CD14-positive monocyte (primary cell): ENCODE data around the gene NKX6-2. TPM values are rescaled to one million over a fixed set of nuclear protein-coding genes. Genes with fewer than 3 reads are reported as not detected.
A peak's percentile ranks its signal among the peaks of the same experiment; 100 is the strongest.
"Not testable (repeated sequence)": the region's sequence is repeated elsewhere in the genome, so short reads cannot be mapped to it uniquely, and the experiment has no call there.

ENCODE experiments used
- DNase-seq, 3 donors: peaks; one replicate each; pipeline ENCODE4 v3.0.0-alpha.2; 2011 to 2022
- H2AFZ ChIP-seq: 2 replicates; pipeline ENCODE4 v1.6.0; 2012; ENCODE audit warnings: mild to moderate bottlenecking, low read depth, low read length, inconsistent platforms; ENCODE audit not compliant: insufficient read depth, poor library complexity, severe bottlenecking
- H3K27ac ChIP-seq, 2 donors: 1 replicate in 1 of 2; 2 replicates in 1 of 2; pipeline ENCODE4 v1.5.1; 2012 to 2013; ENCODE audit warnings: low read length in 2 of 2, control low read depth in 1 of 2, inconsistent platforms in 1 of 2, low read depth in 1 of 2, mild to moderate bottlenecking in 1 of 2
- H3K27me3 ChIP-seq, 2 donors: one replicate each; pipeline versions ENCODE4 v1.6.0 to v1.6.1; 2011 to 2013; ENCODE audit warnings: low read length in 2 of 2; ENCODE audit not compliant: control insufficient read depth in 2 of 2, insufficient read depth in 2 of 2
- H3K36me3 ChIP-seq, 2 donors: replicated peaks in 1 of 2; 1 replicate in 1 of 2; 2 replicates in 1 of 2; pipeline versions ENCODE4 v1.5.1 to v1.6.1; 2012 to 2013; ENCODE audit warnings: low read length in 2 of 2, control low read depth in 1 of 2, inconsistent platforms in 1 of 2, mild to moderate bottlenecking in 1 of 2; ENCODE audit not compliant: insufficient read depth in 2 of 2, control insufficient read depth in 1 of 2
- H3K4me1 ChIP-seq, 2 donors: 1 replicate in 1 of 2; 2 replicates in 1 of 2; pipeline versions ENCODE4 v1.5.1 to v1.6.1; 2012 to 2013; ENCODE audit warnings: low read length in 2 of 2, control low read depth in 1 of 2, inconsistent platforms in 1 of 2, mild to moderate bottlenecking in 1 of 2, moderate library complexity in 1 of 2; ENCODE audit not compliant: insufficient read depth in 2 of 2, control insufficient read depth in 1 of 2
- H3K4me2 ChIP-seq: replicated peaks from 2 replicates; pipeline ENCODE3; 2012; ENCODE audit warnings: low read length, moderate library complexity, mild to moderate bottlenecking; ENCODE audit not compliant: poor library complexity, severe bottlenecking; ENCODE audit errors: extremely low read depth
- H3K4me3 ChIP-seq, 3 experiments: fragments of 200-600 bp in 1 of 3; sonication (generic) in 1 of 3; replicated peaks in 1 of 3; 1 replicate in 2 of 3; 2 replicates in 1 of 3; pipeline ENCODE4 v1.5.1; 2011 to 2013; ENCODE audit warnings: low read length in 3 of 3, mild to moderate bottlenecking in 3 of 3, control low read depth in 2 of 3, low read depth in 2 of 3, inconsistent platforms in 1 of 3, moderate library complexity in 1 of 3
- H3K79me2 ChIP-seq: 2 replicates; pipeline ENCODE4 v1.6.0; 2012; ENCODE audit warnings: mild to moderate bottlenecking, control low read depth, inconsistent platforms, low read length, moderate library complexity; ENCODE audit not compliant: insufficient read depth
- H3K9ac ChIP-seq: 2 replicates; pipeline ENCODE4 v1.6.0; 2017; ENCODE audit warnings: low read length, mild to moderate bottlenecking; ENCODE audit not compliant: insufficient read depth, poor library complexity, severe bottlenecking
- H3K9me3 ChIP-seq, 2 donors: replicated peaks in 1 of 2; 1 replicate in 1 of 2; 2 replicates in 1 of 2; pipeline versions ENCODE4 v1.5.1 to v1.6.1; 2012 to 2013; ENCODE audit warnings: low read length in 2 of 2, control low read depth in 1 of 2; ENCODE audit not compliant: control insufficient read depth in 1 of 2, insufficient read depth in 1 of 2
- H4K20me1 ChIP-seq: 2 replicates; pipeline ENCODE4 v1.6.0; 2012; ENCODE audit warnings: mild to moderate bottlenecking, low read length, control low read depth, moderate library complexity; ENCODE audit not compliant: insufficient read depth
- H3K27ac Mint-ChIP-seq, 7 donors: one replicate each; pipeline ENCODE4 v1.8.0; 2020; ENCODE audit warnings: mild to moderate bottlenecking in 7 of 7, mixed read lengths in 7 of 7, moderate library complexity in 6 of 7, inconsistent platforms in 2 of 7
- H3K27me3 Mint-ChIP-seq, 3 donors: one replicate each; pipeline ENCODE4 v1.8.0; 2021 to 2022; ENCODE audit warnings: low read depth in 3 of 3, mild to moderate bottlenecking in 3 of 3, mixed read lengths in 3 of 3, moderate library complexity in 3 of 3, inconsistent platforms in 1 of 3
- H3K36me3 Mint-ChIP-seq, 2 donors: one replicate each; pipeline ENCODE4 v1.8.0; 2020; ENCODE audit warnings: mixed read lengths in 2 of 2, inconsistent platforms in 1 of 2, mild to moderate bottlenecking in 1 of 2
- H3K4me1 Mint-ChIP-seq: one replicate; pipeline ENCODE4 v1.8.0; 2020; ENCODE audit warnings: mild to moderate bottlenecking, mixed read lengths
- H3K4me3 Mint-ChIP-seq, 2 donors: one replicate each; pipeline ENCODE4 v1.8.0; 2020; ENCODE audit warnings: mild to moderate bottlenecking in 2 of 2, mixed read lengths in 2 of 2, moderate library complexity in 1 of 2
- H3K9me3 Mint-ChIP-seq, 7 donors: one replicate each; pipeline ENCODE4 v1.8.0; 2020 to 2022; ENCODE audit warnings: mixed read lengths in 7 of 7, mild to moderate bottlenecking in 6 of 7, moderate library complexity in 6 of 7, inconsistent platforms in 2 of 7
- CTCF ChIP-seq: fragments of 200-600 bp; IDR thresholded peaks from one replicate; pipeline ENCODE4 v1.8.0; 2022; ENCODE audit warnings: antibody characterized with exemption, mild to moderate bottlenecking
- WGBS: methylation state at CpG from one replicate; pipeline ENCODE4 v1.1.5; 2013; ENCODE audit warnings: missing lambda C conversion rate; ENCODE audit not compliant: insufficient coverage; 5-methylcytosine and 5-hydroxymethylcytosine counted together
- intact Hi-C, 2 donors: fragments of 100-400 bp; cut with micrococcal nuclease; formaldehyde crosslinking; loops; one replicate each; pipeline versions ENCODE4 v1.15.0 to v1.15.1; 2023
- polyA plus RNA-seq, 3 donors: library from polyadenylated mRNA; depleted of rRNA in 1 of 3; unstranded in 2 of 3; stranded (reverse) in 1 of 3; fragments of 300-500 nt in 2 of 3; fragments of >200 nt in 1 of 3; fragmentation: Illumina TruSeq in 2 of 3; gene quantifications; 1 replicate in 2 of 3; 2 replicates in 1 of 3; pipeline ENCODE4 v1.2.3, GENCODE V29; 2012 to 2021

NKX6-2 gene
- polyA plus RNA-seq, 3 donors: not detected

- H3K4me3 Mint-ChIP-seq: no peak overlapping the region
- Histone ChIP-seq H3K79me2 (no peaks in the 10 kb centered on the region), H3K9me3 (no peaks in the 10 kb centered on the region), H3K27ac (no peak overlapping the region), H2AFZ (no peak overlapping the region), H3K4me1 (no peaks in the 10 kb centered on the region), H4K20me1 (no peaks in the 10 kb centered on the region), H3K9ac (no peak overlapping the region), H3K36me3 (no peaks in the 10 kb centered on the region), H3K27me3 (peaks cover 0 to 23% of the 10 kb centered on the region in 2 donors), H3K4me3 (no peak overlapping the region), H3K4me2 (no peak overlapping the region)
- no peak for DNase-seq
- intact Hi-C loops: no loop called here
- no peak overlapping the region for H3K27ac Mint-ChIP-seq
- H3K36me3 Mint-ChIP-seq: no peaks in the 10 kb centered on the region
- no peak for TF ChIP-seq CTCF
- peaks cover 17 to 39% (median 27%) of the 10 kb centered on the region in 3 donors for H3K27me3 Mint-ChIP-seq
- H3K9me3 Mint-ChIP-seq: peaks cover 0 to 9% (median 0%) of the 10 kb centered on the region in 7 donors
- 92% methylated on average over 9 of the region's 9 CpGs for WGBS
- H3K4me1 Mint-ChIP-seq: no peaks in the 10 kb centered on the region
Observed at GRCh38 chr10:132793213-132793612, 7.3 kb upstream of the NKX6-2 start.

DNA sequence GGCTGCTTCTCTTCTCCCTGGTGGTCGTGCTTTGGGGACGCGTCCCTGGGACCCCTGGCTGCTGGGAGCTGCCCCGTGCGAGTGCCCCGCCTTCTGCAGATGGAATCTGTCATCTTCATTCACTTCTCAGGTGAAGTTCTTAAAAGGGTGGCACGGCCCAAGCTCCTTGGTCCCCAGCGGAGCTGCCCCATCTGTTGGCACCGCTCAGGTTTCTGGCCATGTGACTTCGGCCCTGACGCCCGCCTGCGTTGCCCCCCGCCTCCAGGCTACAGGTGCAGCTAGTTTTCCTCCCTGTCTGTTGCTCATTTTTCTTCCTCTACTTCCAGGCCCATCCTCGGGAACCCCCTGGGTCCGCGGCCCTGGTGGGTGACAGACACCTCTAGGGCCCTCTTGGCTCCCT is 6.8 kb upstream of the NKX6-2 start:
- Histone ChIP-seq H3K27ac (no peak overlapping the region), H3K27me3 (peaks cover 0 to 27% of the 10 kb centered on the region in 2 donors), H3K36me3 (no peaks in the 10 kb centered on the region), H3K9ac (no peak overlapping the region), H3K9me3 (no peaks in the 10 kb centered on the region), H4K20me1 (no peaks in the 10 kb centered on the region), H3K4me2 (no peak overlapping the region), H3K4me3 (no peak overlapping the region), H3K4me1 (no peaks in the 10 kb centered on the region), H3K79me2 (no peaks in the 10 kb centered on the region), H2AFZ (no peak overlapping the region)
- Mint-ChIP-seq H3K9me3 (peaks cover 0 to 9% (median 0%) of the 10 kb centered on the region in 7 donors), H3K4me3 (no peak overlapping the region), H3K36me3 (no peaks in the 10 kb centered on the region), H3K4me1 (no peaks in the 10 kb centered on the region), H3K27ac (peak overlapping the region in 1 of 7 donors; percentile 33), H3K27me3 (peaks cover 17 to 43% (median 31%) of the 10 kb centered on the region in 3 donors)
- no peak for TF ChIP-seq CTCF
- intact Hi-C loops: no loop called here
- no peak for DNase-seq
- whole genome bisulfite sequencing: 89% methylated on average over 17 of the region's 17 CpGs

GRCh38 chr10:132792099-132792498 is 6.2 kb upstream of the NKX6-2 start:
- H2AFZ ChIP-seq, H3K36me3 ChIP-seq, H3K4me2 ChIP-seq, H3K9ac ChIP-seq, H3K4me1 Mint-ChIP-seq, H3K27ac ChIP-seq, H4K20me1 ChIP-seq, H3K4me3 Mint-ChIP-seq, H3K27ac Mint-ChIP-seq, H3K4me1 ChIP-seq, DNase-seq, H3K79me2 ChIP-seq, H3K36me3 Mint-ChIP-seq, H3K9me3 Mint-ChIP-seq, H3K9me3 ChIP-seq, H3K4me3 ChIP-seq, intact Hi-C loops: not testable (repeated sequence)
- peaks cover 17 to 49% (median 31%) of the 10 kb centered on the region in 3 donors for H3K27me3 Mint-ChIP-seq
- H3K27me3 ChIP-seq: peaks cover 0 to 28% of the 10 kb centered on the region in 2 donors
- 95% methylated on average over 11 of the region's 33 CpGs for WGBS
